ENCODE data around the gene CD81.

- TF ChIP-seq EZH2 (IDR thresholded peaks at IDR 0.05; ENCODE audit: insufficient read depth, poor library complexity, severe bottlenecking) (no peak), EZH2phosphoT487 (IDR thresholded peaks at IDR 0.05; ENCODE audit: insufficient read depth, low read depth) (no peak)
These were observed 12.4 kb downstream of the CD81 start for GRCh38 chr11:2389377-2390026.
